Measurements from ENCODE around the gene SRGAP2B.
"Not testable (repeated sequence)": the region's sequence is repeated elsewhere in the genome, so short reads cannot be mapped to it uniquely, and the experiment has no call there.

SRGAP2B gene

DNA sequence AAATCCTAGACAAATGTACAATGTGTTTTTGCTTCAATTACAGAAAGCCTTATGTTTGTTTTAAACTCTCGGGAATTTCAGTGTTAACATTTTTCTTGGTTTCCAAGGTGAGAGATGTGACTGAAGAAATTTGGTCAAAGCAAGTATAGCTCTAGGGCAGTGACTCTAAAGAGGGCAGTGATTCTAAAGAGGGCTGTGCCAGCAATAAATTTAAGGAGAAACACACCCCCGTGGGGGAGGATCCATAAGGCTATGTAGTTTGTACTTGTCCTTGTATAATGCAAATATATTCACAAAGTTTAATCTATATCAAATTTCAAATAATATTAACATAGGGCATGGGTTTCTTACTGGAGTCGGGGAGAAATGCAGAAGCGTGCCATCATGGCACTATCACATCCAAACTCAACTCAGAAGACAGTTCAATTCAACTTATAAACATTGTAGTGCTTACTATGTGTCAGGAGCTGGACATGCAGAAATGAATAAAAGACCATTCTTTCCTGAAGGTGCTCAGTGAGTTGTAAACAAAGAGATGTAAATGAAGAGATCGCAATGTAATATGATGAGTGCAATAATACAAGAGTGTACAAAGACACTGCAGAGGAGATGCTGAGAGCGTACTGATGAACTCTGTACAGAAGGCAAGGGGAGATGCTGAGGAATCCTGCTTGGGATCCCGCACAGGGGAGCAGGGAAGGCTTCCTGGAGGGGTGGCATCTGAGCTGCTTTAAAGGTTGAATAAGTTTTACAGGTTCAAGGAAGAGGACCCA lies 12.5 kb downstream of the SRGAP2B start:
- DNase-seq, result not testable (repeated sequence)

DNA sequence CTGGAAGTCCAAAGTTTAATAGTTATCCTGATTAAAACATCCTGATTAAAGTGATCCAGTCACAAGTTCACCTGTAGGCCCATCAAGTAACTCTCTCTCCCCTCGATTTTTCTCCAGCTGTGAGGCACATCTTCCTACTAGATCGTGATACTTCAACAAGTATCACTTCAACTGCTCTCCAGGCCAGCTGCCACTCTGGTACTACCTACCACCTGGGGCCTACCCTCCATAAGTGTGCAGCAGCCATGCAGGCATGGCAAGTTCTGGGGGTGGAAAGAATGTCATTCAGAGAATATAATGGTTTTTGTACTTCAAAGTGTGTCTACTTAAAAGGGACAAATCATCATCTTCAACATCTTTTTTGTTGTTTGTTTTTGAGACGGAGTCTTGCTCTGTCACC lies 14.9 kb downstream of the SRGAP2B start:
- not testable (repeated sequence) for DNase-seq

DNA sequence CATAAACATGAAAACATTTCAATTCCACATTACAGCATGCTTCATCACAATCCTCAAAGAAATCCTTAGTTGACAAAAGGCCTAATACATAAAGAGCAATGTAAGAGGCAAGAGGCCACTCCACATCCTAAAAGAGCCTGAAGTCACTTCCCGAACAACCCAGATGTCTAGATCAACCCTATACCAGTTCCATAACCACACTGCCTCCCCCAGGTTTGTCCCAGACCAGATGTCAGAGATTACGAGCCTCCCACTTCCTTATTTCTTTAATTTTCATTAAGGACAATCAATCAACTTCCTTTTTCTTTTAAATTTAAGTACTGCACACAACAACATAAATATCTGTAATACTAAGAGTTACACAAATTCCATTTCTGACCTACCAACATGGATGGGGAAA lies 15.4 kb downstream of the SRGAP2B start:
- DNase-seq, result not testable (repeated sequence)

DNA sequence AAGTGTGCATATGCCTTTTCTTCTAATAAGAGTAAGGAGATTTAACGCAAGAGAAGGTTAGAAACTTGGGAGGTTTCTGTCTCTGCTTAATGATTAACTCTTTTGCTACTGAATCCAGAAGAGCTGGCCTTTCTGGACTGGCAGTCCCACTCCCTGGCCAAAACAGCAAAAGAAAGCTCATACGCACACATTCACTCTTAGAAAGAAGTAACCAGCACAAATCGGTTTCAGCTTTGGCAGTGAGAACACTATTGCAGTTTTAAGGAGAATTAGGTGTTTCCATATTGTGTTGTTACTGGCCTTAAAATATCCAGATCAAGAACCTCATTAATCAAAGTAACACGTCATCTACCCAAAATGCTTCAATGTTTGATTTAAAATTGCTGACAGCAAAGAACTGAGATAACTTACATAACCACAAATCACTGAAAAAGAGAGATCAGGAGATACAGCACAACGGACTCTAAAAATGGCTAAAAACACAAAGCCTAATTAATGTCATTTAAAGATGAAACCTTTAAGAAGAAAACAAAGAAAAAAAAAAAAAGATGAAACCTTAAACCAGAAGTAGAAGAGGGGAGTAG lies 16.2 kb downstream of the SRGAP2B start:
- DNase-seq, result not testable (repeated sequence)

DNA sequence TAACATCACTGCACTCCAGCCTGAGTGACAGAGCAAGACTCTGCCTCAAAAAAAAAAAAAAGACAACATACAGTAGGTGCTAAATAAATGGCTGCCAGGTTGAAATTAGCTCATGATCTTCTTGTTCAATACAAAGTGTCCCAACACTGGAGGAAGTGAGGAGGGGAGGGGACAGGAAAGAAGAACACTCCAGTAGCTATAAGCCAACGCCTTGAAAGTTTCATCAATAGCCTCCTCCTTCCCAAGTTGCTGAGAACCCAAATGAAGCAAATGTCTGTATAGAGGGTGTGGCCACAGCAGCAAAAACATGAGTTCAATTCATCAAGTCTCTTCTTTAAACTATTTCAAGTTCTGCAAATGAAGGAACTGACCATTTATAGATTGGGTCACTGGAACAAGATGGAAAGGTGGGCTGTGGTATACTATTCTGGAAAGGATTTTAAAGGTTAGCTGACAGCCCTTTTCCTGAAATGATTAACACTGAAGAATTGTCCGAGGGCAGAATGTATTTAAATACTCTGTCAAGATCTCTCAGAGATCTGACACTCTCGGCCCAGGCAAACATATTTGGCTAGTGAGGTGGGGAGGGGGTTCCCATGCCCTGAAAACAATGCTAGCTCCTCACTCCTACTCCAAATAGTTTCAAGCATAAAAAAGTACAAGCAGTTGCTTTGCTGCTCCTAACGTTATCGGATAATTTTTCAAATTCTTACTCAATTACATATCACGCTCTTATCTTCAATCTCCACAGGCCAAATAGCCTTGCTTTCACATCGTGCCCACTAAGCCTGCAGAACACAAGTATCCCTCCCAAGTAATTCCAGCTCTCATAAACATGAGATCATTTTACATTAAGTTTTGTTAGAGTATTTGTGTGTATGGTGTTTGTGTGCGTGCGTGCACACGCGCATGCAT lies 17.0 kb downstream of the SRGAP2B start:
- DNase-seq, result not testable (repeated sequence)

DNA sequence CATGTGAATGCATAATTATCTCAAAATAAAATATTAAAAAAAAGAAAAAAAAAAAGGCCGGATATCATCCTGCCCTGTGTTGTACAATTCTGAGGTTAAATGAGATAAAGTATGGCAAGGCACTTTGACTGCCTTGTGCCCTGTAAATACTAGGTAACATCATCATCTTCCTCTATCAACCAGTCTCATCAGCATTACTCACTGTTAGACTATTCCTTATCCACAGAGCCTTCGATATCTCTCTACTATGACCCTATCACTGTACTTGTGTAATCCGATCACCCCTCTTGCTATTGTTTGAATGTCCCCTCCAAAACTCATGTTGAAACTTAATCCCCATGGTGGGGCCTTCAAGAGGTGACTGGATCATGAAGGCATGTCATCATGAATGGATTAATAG lies 18.3 kb downstream of the SRGAP2B start:
- DNase-seq, result not testable (repeated sequence)

DNA sequence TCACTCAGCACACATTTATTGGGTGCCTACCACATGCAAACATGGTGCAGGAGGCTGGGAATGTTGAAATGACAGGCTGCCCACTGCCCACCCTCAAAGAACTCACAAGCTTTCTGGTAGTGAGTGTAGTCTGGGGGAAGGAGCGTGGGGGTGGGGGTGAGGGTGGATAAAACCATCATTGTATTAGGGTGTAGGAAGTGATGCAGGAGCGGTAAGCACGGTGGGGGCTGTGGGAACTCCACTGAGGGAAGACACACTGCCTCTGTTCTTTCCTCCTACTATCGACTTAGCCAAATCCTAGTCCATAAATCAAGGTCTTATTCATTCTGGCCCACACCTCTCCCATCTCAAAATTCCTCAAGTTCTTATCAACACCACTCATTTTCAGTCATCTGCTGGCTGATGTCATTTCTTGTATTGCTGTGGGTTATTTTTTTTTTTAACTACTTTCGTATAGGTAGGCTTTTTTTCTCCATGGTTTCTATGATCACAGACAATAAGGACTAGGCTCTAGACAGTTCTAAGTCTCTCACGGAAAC lies 21.0 kb downstream of the SRGAP2B start:
- DNase-seq, result not testable (repeated sequence)

DNA sequence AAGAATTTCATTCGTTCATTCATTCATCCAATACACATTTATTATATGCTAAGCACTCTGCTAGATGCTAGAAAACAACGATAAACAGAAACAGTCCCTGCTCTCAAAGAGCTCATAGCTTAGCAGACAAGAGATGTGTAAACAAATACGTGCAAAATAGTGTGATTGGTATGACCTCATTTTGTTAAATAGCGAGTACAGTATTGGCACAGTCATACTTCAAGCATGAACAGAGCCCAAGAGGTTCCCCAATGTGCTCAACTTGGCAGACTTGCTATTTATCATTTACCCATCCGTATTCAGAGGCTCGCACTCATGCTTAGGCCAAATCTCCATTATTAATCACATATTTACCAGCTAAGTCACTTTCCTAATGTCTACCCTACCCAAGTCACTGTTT lies 23.6 kb downstream of the SRGAP2B start:
- DNase-seq, result not testable (repeated sequence)

DNA sequence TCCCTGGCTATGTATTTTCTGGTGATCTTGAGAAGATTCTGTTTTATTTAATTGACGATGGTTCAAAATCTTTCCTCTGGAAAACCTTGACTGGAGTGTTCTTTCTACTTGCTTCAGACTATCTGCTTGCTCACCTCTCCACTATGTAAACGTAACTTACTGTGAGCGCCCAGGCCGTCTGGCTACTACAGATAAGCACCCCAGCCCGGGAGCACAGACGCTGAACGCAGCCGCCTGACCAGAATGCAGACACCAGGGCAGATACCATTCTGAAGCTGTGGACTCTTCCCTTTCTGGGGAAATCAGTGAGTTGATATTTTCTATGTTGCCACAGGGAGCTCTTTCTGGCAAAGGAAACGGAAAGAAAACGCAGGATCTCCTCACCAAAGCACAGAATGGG lies 28.6 kb downstream of the SRGAP2B start:
- DNase-seq, result not testable (repeated sequence)

DNA sequence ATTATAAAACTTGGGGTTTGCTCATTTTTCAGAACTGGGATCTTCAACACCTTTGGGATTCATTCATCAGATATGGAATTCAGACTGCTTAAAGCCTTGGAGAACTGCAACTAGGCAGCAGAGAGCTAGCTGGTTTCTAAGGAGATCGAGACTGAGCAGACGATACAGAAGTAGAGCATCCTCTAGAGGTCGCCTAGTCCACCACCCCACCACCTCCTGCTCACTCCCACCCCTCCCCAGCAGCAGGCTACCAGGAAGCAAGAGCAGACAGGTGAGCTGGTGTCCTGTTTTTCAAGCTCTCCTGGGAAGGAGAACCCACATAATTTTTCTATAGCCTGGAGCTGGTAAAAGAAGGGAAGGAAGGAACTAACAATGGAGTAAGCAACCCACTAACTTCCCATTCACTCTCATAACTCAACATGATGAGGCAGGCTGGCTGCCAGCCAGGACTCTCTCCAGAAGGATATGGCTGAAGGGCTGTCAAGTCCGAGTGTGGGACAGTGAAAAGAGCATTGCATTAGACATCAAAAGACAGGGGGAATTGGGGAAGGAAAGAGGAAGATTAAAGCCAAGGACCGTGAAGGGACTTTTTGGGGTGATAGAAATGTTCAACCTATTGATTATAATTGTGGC lies 29.8 kb downstream of the SRGAP2B start:
- not testable (repeated sequence) for DNase-seq

DNA sequence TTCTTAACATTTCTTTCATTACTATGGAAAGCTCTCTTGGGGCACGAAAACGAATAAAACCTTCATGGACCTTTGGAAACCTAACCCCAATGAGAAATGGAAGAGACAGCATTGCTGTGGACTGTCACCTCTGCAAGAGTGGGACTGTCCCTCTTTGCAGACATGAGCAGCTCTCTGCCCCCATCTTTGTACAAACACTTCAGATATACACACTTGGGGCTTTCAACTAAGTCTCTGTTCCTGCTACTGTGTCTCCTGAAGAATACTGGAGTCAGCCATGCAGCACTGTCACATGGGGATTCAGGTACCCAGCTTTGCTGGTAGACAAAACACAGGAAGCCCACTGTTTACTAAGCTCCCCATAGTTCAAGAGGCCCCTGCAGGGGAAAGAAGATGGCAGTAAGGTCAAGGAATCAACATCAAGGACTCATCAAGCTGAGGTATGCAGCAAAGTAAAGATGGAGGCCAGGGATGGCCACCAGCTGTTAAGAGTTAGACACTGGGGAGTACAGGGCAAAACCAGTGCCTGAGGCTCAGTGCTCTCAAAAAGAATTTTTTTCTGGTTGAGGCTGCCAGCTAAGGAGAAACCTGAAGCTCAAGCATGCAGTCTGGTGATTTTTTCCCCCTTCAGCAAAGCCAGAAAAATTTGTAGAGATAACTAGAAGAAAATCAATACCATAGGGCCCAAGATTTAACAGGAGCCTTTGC lies 31.0 kb downstream of the SRGAP2B start:
- peak; percentile 2 for DNase-seq

DNA sequence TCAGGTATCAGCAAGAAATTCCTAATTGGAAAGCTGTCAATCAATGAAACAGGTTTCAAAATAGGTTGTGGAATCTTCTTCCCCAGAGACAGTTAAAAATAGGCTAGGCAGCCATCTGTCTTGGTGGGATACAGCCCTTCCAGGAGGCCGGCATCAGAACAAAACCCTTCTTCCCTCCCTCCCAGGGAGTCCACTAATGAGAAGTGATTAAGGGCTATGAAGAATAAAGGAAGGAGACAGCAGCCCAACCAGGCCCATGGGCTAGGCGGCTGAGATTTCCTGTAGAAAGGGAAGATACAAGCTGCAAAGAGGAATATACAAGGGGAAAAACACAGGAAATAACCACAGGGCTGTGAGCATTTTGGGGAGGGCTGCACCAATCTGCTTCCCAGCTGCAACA lies 31.8 kb downstream of the SRGAP2B start:
- DNase-seq, result not testable (repeated sequence)

DNA sequence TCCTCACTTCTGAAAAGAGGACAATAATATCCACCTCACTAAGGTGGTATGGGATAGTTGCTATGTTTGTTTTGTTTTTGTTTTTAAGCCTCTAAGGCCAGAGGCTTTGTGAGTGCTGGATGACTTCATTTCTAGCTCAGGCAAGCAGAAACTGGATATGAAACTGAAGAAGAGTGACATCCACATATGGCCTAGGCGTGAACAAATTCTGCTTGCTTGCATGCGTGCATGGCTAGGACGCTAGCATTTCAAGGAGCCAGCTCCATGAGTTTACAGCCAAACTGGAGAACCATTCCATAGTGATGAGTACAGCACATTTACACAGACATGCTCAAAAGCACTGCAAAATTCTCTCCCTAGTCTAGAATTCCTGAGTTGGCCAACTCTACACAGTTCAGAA lies 36.9 kb downstream of the SRGAP2B start:
- DNase-seq, result not testable (repeated sequence)

DNA sequence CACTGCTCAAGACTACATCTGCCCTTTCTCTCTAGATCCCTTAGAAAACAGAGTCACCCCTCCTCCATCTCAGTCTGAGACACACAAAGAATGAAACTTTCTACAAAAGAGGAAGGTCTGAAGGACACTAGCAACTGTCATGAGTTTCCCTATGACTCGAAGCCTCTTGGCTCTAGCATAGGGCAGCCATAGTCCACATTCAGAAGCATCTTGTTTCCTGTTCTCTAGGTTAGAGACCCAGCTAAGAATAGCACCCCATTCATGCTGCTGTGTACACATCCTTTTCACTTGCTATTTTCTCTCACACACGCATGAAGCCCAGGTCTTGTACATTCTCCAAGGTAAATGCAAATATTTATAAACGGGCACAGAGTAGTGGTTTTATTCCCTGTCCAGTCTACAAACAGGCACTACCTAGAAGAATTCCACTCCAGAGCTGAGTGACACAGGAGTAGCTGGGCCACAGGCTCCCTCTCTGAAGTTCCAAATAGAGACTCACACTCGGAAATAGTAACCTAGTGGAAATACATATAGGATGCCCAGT lies 39.8 kb downstream of the SRGAP2B start:
- DNase-seq, result not testable (repeated sequence)

DNA sequence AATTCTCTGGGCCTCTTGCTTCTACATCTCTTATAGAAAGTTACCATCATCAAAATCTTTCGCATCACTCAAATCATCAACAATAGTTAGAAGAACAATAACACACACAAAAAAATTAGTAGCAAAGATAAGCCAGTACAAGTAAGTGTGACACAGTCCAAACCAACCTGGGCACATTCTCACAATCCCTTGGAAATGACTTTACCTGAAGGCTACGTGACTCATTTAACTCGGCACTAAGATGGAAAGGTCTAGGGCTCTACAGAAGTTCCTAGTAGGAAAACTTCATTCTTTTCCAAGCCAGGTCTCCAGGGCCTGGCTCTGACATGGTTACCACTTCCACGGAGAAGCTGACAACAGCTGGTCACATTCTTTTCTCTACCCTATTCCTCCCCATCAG lies 41.7 kb downstream of the SRGAP2B start:
- not testable (repeated sequence) for DNase-seq

DNA sequence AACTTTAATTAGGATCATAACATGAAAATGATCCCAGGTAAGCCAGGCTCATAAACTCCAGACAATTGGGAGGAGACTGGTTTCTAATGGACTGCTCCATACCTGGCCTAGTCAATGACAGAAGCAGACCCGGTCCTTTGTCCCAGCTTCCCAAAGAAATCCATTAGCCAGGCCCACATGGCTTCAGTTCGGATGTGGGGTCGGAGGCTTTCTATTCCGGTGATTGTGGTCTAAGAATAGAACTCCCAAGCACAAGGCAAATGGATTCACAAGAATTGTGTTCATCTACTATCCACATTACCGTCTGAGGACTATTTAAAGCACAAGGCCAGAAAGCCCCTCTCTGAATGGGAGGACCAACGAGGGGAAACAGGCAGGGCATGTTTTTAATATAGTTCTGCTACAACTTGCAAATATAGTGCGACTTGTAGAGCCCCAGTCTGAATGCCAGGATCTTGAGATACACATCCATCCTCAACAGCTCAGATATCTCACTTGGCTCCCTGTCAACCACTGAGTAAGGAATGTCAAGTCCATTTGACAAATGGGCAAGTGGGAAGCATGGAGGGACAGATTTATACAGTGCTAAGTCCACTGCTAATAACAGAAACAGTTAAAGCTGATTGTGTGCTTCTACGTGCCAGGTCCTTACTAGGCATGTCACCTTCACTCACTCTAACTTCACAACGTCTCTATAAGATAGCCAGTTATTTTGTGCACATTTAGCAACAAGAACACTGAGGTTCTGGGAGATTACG lies 42.9 kb downstream of the SRGAP2B start:
- not testable (repeated sequence) for DNase-seq

DNA sequence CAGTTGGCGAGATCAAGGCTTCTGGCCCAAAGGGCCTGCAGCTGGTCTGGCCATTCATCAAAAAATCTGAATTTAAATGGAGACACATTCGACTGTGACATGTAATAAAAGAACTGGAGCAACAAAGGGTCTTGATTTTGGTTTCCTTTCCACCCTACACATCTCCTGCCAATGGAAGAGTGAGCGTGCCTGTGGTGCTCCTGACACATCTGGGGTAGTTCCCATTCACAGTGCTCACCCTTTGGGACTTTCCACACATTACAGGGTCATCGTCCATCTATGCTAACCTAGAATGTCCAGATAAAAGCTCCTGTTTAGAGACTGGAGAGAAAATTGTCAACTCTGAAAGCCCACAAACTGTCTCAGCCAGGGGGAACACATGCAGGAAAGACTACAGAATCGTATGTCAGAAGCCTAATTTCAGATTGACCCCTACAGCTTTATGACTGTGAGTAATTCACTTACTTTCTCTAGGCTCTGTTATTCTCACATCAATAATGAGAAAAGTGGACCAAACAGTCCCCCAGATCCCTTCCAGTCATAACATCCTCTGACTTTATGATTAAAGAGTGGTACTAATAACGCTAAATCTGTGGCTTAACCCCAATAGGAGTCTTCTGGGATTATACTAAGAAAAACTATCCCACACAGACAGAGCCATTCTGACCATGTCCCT lies 46.8 kb downstream of the SRGAP2B start:
- DNase-seq, result not testable (repeated sequence)

DNA sequence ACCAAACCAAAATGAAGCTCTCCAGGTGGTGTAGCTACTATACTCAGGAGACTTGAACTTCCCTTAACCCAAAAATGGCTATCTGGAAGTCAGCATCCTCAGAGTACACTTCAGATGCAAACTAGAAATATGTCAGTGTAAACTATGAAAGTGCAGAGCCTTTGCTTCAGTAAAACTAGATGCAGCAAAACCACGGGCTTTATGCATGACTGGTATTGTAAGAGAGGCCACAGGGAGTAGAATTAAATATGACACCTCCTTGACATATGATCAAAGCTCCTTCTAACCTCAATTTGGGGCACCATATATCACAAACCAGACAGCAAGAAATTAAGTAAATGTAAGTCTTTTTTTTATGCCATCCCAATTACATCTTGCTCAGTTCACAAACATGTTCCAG lies 47.6 kb downstream of the SRGAP2B start:
- not testable (repeated sequence) for DNase-seq

DNA sequence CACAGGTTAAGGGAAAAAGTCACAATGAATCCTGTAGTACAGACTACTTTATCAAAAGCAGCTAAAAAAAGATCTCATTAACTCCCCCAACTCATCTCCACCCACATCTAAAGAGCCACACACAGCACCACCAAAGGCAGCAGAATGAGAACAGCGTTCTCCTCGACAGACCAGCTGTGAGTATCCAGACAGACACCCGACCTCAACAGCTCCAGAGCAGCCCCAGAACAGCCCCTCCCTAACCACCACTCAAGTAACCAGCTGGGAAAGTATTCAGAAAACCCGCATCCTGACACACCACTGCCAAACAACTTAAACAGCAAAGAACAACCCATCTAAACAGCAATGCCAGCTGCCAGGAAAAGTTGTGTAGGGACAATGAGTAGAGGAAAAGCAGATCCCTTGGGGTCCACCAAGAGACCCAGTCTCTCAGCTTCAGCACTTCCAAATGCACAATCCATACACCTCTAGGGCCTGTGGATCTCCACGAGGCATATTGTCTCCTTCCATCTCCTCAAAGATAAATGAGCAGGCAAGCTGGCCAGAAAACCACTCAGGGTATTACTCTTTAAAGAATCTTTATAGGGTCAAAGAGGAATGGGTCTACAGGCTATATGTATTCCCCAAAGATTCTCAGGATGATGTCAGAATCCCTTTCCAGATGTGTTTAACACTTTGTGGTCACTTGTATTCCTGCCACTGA lies 49.4 kb downstream of the SRGAP2B start:
- not testable (repeated sequence) for DNase-seq

DNA sequence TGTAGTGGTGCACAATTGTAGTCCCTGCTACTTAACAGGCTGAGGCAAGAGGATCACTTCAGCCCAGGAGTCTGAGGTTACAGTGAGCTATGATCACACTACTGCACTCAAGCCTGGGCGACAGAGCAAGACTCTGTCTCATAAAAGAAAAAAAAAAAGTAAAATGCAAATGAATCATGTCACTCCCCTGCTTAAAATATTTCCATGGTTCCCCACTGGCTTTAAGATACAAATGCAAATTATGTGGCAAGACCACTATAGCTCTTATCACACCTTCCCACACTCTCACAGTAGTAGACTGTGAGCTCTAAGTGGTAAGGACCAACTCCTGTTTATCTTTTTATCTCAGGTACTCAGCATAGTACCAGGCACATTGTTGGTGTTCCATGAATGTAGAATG lies 53.6 kb downstream of the SRGAP2B start:
- DNase-seq, result not testable (repeated sequence)
